Activated naive CD8-positive, alpha-beta T cell treated with anti-CD3 and anti-CD28 coated beads for 36 hours (primary cell): ENCODE data around the gene STX12. TPM values are rescaled to one million over a fixed set of nuclear protein-coding genes. Genes with fewer than 3 reads are reported as not detected.
"Not testable (repeated sequence)": the region's sequence is repeated elsewhere in the genome, so short reads cannot be mapped to it uniquely, and the experiment has no call there.

Experiments
- DNase-seq: peaks from one replicate; pipeline ENCODE4 v3.0.0; 2021
- H3K27ac Mint-ChIP-seq: one replicate; pipeline ENCODE4 v1.8.0; 2022; ENCODE audit warnings: mild to moderate bottlenecking, moderate library complexity, mixed read lengths
- H3K27me3 Mint-ChIP-seq: one replicate; pipeline ENCODE4 v1.8.0; 2022; ENCODE audit warnings: mild to moderate bottlenecking, mixed read lengths
- H3K36me3 Mint-ChIP-seq: one replicate; pipeline ENCODE4 v1.8.0; 2021; ENCODE audit warnings: mild to moderate bottlenecking, mixed read lengths
- H3K4me1 Mint-ChIP-seq: one replicate; pipeline ENCODE4 v1.8.0; 2021; ENCODE audit warnings: mixed read lengths
- H3K4me3 Mint-ChIP-seq: one replicate; pipeline ENCODE4 v1.8.0; 2022; ENCODE audit warnings: mild to moderate bottlenecking, moderate library complexity, mixed read lengths
- H3K9me3 Mint-ChIP-seq: one replicate; pipeline ENCODE4 v1.8.0; 2022; ENCODE audit warnings: mixed read lengths
- total RNA-seq, 2 experiments: library from RNA; stranded (reverse); gene quantifications; one replicate each; pipeline ENCODE4 v1.2.3, GENCODE V29; 2021

STX12 gene
- total RNA-seq, 2 experiments from 2014 or later, result 20.0 to 21.1 TPM

- not testable (repeated sequence) for H3K4me1 Mint-ChIP-seq, H3K9me3 Mint-ChIP-seq, H3K27ac Mint-ChIP-seq, H3K4me3 Mint-ChIP-seq, DNase-seq, H3K27me3 Mint-ChIP-seq
- peaks cover 12% of the 10 kb centered on the region for H3K36me3 Mint-ChIP-seq
Measured at GRCh38 chr1:27790270-27790669, 17.3 kb downstream of the STX12 start.

DNA sequence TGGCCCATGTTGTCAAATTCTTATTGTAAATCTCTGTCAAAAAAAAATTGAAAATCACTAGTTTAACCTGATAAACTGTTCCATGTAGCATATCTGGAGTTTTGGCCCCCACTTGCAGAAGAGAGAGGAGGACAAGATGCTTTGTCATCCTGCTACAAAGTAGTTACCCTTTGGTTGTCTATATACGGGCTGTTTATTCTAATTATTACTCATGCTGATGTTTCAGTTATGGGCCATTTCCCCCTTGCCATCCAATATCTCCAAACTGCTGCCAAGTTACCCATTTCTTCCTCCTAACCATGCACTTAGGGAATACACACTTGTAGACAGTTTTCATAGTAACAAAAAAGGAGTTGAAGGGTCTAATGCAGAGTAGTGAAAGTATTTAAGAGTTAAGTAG lies 22.6 kb downstream of the STX12 start:
- H3K9me3 Mint-ChIP-seq, result no peaks in the 10 kb centered on the region
- H3K27ac Mint-ChIP-seq, result no peak overlapping the region
- H3K4me3 Mint-ChIP-seq, result no peak overlapping the region
- peaks cover 11% of the 10 kb centered on the region for H3K36me3 Mint-ChIP-seq
- no peak for DNase-seq
- H3K4me1 Mint-ChIP-seq, result peaks cover 2% of the 10 kb centered on the region
- no peaks in the 10 kb centered on the region for H3K27me3 Mint-ChIP-seq

- Mint-ChIP-seq H3K27ac (no peak overlapping the region), H3K9me3 (no peaks in the 10 kb centered on the region), H3K4me3 (no peak overlapping the region), H3K36me3 (peaks cover 13% of the 10 kb centered on the region), H3K27me3 (no peaks in the 10 kb centered on the region), H3K4me1 (peaks cover 2% of the 10 kb centered on the region)
- DNase-seq, result no peak
Measured at GRCh38 chr1:27804791-27805190, 31.8 kb downstream of the STX12 start.

- no peak for DNase-seq
- H3K27me3 Mint-ChIP-seq, result no peaks in the 10 kb centered on the region
- H3K36me3 Mint-ChIP-seq, result peaks cover 11% of the 10 kb centered on the region
- H3K27ac Mint-ChIP-seq, result no peak overlapping the region
- no peak overlapping the region for H3K4me3 Mint-ChIP-seq
- no peaks in the 10 kb centered on the region for H3K9me3 Mint-ChIP-seq
- peaks cover 2% of the 10 kb centered on the region for H3K4me1 Mint-ChIP-seq
Measured at GRCh38 chr1:27806758-27807157, 33.7 kb downstream of the STX12 start.

DNA sequence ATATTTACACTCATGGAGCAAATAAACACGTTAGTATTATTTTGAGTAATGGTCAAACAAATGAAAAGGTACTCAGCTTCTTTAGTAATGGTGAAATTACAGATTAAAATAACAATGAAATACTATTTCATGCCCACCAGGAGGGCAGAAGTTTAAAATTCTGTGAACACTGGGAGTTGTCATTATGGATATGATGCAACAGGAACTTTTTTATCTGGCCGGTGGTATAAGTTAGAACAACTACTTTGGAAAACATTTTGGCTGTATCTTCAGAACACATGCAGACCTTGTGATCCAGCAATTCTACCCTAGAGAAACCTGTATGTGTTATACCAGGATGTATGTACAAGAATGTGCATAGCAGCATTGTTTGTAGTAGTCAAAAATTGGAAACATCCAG lies 34.4 kb downstream of the STX12 start:
- no peak overlapping the region for H3K4me3 Mint-ChIP-seq
- no peaks in the 10 kb centered on the region for H3K9me3 Mint-ChIP-seq
- DNase-seq, result no peak
- H3K27ac Mint-ChIP-seq, result no peak overlapping the region
- no peaks in the 10 kb centered on the region for H3K27me3 Mint-ChIP-seq
- peaks cover 8% of the 10 kb centered on the region for H3K36me3 Mint-ChIP-seq
- peaks cover 2% of the 10 kb centered on the region for H3K4me1 Mint-ChIP-seq

GRCh38 chr1:27808131-27808530 lies 35.1 kb downstream of the STX12 start:
- not testable (repeated sequence) for H3K9me3 Mint-ChIP-seq, H3K27me3 Mint-ChIP-seq, DNase-seq, H3K27ac Mint-ChIP-seq, H3K4me3 Mint-ChIP-seq, H3K4me1 Mint-ChIP-seq
- peaks cover 12% of the 10 kb centered on the region for H3K36me3 Mint-ChIP-seq

DNA sequence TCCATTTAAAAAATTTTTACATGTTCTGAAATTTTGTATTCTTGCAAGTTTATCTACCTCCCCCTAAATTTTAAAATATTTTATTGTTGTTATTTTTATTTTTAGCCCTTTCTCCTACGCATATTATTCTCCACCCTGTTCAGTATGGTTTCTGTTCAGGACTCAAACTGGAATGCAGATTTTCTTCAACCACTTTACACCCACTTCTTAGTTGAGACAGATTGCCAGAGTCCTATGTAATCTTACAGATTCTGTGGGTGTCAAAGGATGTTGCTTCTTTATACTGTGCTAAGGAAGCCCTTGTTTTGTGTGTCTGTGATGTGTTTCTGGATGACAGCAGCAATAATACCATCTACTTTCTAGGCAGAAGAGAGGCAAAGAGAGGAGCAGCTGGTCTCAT lies 36.9 kb downstream of the STX12 start:
- H3K36me3 Mint-ChIP-seq, result peaks cover 7% of the 10 kb centered on the region

DNA sequence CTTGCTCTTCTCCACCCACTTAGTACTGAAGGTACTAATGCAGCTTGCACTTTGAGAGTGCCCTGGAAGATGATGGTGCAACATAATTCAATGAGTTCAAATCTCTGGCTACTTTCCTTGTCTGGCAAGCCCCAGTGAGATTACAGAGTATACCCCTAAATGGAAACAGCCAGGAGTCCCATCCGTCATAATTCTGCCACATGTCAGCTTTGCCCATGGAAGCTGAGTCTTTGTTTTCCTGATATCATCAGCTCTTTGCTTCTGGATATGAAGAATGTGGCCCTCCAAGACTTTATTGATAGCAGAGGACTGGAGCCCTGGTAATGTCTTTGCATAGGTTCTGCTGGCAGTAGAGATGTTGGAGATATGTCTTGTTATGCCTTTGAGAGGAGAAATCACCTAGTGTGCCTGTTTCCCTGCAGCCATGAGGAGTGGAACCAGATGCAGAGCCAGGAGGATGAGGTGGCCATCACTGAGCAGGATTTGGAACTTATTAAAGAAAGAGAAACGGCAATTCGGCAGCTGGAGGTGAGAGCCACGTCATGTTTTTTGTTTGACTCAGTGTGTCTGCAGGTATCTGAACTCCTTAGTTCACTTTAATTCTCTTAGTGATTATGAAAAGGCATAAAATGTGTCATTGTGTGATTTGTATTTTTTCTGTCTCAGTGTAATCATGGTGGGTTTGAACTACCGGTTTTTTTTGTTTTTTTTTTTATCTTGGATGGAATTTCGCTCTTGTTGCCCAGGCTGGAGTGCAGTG lies 38.9 kb downstream of the STX12 start:
- Mint-ChIP-seq H3K9me3 (no peaks in the 10 kb centered on the region), H3K4me3 (no peak overlapping the region), H3K27ac (peak overlapping the region; percentile 17), H3K36me3 (peaks cover 5% of the 10 kb centered on the region), H3K27me3 (no peaks in the 10 kb centered on the region), H3K4me1 (no peaks in the 10 kb centered on the region)
- DNase-seq, result no peak

More for the DNA sequence above, 36.9 kb downstream of the STX12 start:
- no peaks in the 10 kb centered on the region for H3K9me3 Mint-ChIP-seq
- H3K4me1 Mint-ChIP-seq, result peaks cover under 1% of the 10 kb centered on the region
- H3K4me3 Mint-ChIP-seq, result no peak overlapping the region
- H3K27me3 Mint-ChIP-seq, result no peaks in the 10 kb centered on the region
- H3K27ac Mint-ChIP-seq, result no peak overlapping the region
- no peak for DNase-seq

DNA sequence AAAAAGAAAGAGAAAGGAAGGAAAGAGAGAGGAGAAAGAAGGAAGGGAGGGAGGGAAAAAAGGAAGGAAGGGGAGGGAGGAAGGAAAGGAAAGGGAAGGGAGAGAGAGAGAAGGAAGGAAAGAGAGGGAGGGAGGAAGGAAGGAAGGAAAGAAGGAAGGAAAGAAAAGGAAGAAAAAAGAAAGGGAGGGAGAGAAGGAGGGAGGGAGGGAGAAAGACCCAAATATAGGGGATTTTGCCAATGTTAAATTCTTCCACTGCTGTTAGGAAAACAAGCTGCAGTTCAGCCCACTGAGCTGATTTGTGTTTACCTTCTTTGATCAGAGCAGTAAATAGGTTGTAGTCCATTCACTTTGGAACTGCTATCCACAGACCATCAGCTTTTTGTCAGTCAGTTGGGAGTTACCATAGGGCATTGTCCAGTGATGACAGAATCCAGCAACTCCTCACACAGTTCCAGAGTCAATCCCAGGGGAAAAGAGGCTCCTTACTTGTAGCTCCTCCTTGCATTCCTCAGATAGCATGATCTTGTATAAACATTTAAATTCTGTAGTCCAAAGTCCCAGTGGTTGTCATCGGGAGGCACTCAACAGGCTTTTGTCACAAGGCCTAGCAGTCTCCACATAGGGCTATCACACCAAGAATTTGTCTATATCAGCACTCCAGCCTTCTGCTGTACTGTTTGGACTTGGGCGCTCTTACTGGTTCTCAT lies 44.1 kb downstream of the STX12 start:
- Mint-ChIP-seq H3K4me3 (no peak overlapping the region), H3K4me1 (no peaks in the 10 kb centered on the region), H3K9me3 (no peaks in the 10 kb centered on the region), H3K27me3 (no peaks in the 10 kb centered on the region), H3K36me3 (peaks cover 14% of the 10 kb centered on the region), H3K27ac (no peak overlapping the region)
- no peak for DNase-seq

GRCh38 chr1:27821761-27822315 lies 48.8 kb downstream of the STX12 start:
- Mint-ChIP-seq H3K27ac (no peak overlapping the region), H3K9me3 (no peaks in the 10 kb centered on the region), H3K4me3 (no peak overlapping the region), H3K27me3 (no peaks in the 10 kb centered on the region), H3K4me1 (no peaks in the 10 kb centered on the region), H3K36me3 (peaks cover 11% of the 10 kb centered on the region)
- no peak for DNase-seq

DNA sequence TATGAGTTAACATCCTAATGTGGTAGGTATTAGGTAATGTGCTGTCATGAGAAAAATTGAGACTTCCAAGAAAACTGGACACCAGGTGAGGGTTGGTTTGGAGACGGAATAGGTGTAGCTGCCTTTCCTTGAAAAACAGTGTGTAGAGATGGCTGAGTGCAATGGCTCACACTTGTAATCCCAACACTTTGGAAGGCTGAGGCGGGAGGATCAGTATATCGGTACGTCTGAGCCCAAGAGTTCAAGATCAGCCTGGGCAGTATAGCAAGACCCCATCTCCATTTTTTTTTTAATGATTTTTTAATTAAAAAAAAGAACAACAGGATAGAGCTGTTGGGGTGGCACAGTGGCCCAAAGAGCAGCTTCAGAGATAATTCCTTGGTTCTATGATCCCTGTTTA lies 50.8 kb downstream of the STX12 start:
- Mint-ChIP-seq H3K4me1 (no peaks in the 10 kb centered on the region), H3K4me3 (no peak overlapping the region), H3K36me3 (peaks cover 10% of the 10 kb centered on the region), H3K27me3 (no peaks in the 10 kb centered on the region), H3K27ac (no peak overlapping the region), H3K9me3 (no peaks in the 10 kb centered on the region)
- DNase-seq, result no peak

DNA sequence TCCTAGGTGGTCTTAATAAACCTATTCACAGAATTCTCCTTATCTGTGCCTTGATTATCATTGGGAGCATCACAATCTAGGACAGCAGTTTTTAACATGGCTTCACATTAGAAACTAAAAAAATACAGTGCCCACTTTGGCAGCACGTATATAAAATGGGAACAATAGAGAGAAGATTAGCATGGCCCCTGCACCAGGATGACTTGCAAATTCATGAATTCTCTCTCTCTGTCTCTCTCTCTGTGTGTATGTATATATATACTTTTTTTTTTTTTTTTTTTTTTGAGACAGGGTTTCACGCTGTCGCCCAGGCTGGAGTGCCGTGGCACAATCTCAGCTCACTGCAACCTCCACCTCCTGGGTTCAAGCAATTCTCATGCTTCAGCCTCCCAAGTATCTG lies 51.4 kb downstream of the STX12 start:
- Mint-ChIP-seq H3K4me1 (no peaks in the 10 kb centered on the region), H3K36me3 (peaks cover 7% of the 10 kb centered on the region), H3K27me3 (no peaks in the 10 kb centered on the region), H3K4me3 (no peak overlapping the region), H3K27ac (no peak overlapping the region), H3K9me3 (no peaks in the 10 kb centered on the region)
- DNase-seq, result no peak

DNA sequence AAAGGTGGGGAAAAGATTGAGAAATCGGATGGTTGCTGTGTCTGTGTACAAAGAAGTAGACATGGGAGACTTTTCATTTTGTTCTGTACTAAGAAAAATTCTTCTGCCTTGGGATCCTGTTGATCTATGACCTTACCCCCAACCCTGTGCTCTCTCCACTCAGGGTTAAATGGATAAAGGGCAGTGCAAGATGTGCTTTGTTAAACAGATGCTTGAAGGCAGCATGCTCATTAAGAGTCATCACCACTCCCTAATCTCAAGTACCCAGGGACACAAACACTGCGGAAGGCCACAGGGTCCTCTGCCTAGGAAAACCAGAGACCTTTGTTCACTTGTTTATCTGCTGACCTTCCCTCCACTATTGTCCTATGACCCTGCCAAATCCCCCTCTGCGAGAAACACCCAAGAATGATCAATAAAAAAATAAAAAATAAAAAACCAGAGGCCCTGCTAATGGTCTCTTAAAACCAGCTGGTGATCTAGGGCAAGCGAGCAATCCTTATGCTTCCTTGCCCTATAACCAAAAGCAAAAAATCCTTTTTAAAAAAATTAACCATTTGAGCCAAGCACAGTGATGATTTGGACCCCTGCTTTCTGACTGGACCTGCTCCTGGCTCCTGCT lies 56.4 kb downstream of the STX12 start:
- Mint-ChIP-seq H3K27ac (peak overlapping the region; percentile 93), H3K4me3 (peak overlapping the region; percentile 85), H3K4me1 (peaks cover 25% of the 10 kb centered on the region), H3K36me3 (peaks cover 15% of the 10 kb centered on the region)
- DNase-seq, H3K9me3 Mint-ChIP-seq, H3K27me3 Mint-ChIP-seq: not testable (repeated sequence)

- H3K27me3 Mint-ChIP-seq, result no peaks in the 10 kb centered on the region
- peak; percentile 91 for DNase-seq
- peak within 1 kb of the TSS; percentile 85 for H3K4me3 Mint-ChIP-seq
- H3K4me1 Mint-ChIP-seq, result peaks cover 36% of the 10 kb centered on the region
- H3K27ac Mint-ChIP-seq, result peak within 1 kb of the TSS; percentile 93
- H3K36me3 Mint-ChIP-seq, result peaks cover 15% of the 10 kb centered on the region
- no peaks in the 10 kb centered on the region for H3K9me3 Mint-ChIP-seq
Measured at GRCh38 chr1:27830621-27831440, 57.8 kb downstream of the STX12 start, which contains the start of gene PPP1R8. TSS of gene PPP1R8 (plus strand) at chr1:27830782. CDS start at chr1:27830836, 54 bp downstream.
